Measurements from ENCODE around the gene SLC33A1. TPM values are rescaled to one million over a fixed set of nuclear protein-coding genes. Genes with fewer than 3 reads are reported as not detected.

SLC33A1 gene
- polyA plus RNA-seq, 1 donor from 2014 or later = 16.1 TPM

DNA sequence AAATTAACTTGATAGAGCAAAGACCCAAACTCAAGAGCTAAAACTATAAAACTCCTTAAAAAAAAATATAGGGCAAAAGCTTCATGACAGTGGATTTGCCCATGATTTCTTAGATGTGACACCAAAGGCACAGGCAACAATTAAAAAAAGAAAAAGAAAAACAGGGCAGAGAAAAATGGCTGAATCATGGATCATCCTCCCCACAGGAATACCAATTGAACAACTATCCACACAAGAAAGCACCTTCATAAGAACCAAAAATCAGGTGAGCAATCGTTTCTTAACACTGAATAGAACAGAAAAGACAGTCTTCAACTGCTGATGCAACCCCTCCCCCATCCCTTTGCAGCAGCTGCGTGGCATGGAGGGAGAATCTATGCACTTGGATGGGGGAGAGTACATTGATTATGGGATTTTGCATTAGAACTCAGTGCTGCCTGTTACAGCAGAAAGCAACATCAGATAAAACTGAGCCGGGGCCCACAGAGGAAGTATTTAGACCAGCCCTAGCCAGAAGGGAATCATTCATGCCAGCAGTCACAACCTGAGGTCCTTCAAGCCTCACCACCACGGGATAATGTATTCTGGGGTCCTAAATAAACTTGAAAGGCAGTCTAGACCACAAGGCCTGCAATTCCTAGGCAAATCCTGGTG lies 63.8 kb downstream of the SLC33A1 start:
- no peaks in the 10 kb centered on the region for H3K9me2 ChIP-seq (ENCODE audit: insufficient read depth, low read length)
- H3K4me2 ChIP-seq (ENCODE audit: low read length) = no peak overlapping the region
- no peaks in the 10 kb centered on the region for H3K27me3 ChIP-seq (ENCODE audit: insufficient read depth, low read depth, low read length)
- H3K27ac ChIP-seq (ENCODE audit: low read length) = no peak overlapping the region
- H3K4me3 ChIP-seq (ENCODE audit: low read length) = no peak overlapping the region
- H3F3A ChIP-seq (ENCODE audit: insufficient read depth, low read length, poor library complexity, severe bottlenecking) = no peaks in the 10 kb centered on the region
- H2AFZ ChIP-seq (ENCODE audit: low read depth, low read length) = no peak overlapping the region
- H4K20me1 ChIP-seq (ENCODE audit: insufficient read depth) = no peaks in the 10 kb centered on the region
- H3K9me3 ChIP-seq (ENCODE audit: low read length) = no peaks in the 10 kb centered on the region
- H3K79me2 ChIP-seq (replicated peaks; ENCODE audit: insufficient read depth, low read length) = no peaks in the 10 kb centered on the region
- TF ChIP-seq RAD21 (conservative IDR thresholded peaks at IDR 0.05) (no peak), POLR2AphosphoS5 (IDR thresholded peaks at IDR 0.05) (no peak), MXI1 (conservative IDR thresholded peaks at IDR 0.05; ENCODE audit: poor library complexity, severe bottlenecking) (no peak), EP300 (conservative IDR thresholded peaks at IDR 0.05; ENCODE audit: poor library complexity, severe bottlenecking) (no peak), SMC3 (conservative IDR thresholded peaks at IDR 0.05; ENCODE audit: poor library complexity) (no peak), TAF1 (IDR thresholded peaks at IDR 0.05; ENCODE audit: low read depth) (no peak), EZH2 (IDR thresholded peaks at IDR 0.05; ENCODE audit: borderline replicate concordance, insufficient read depth, low read length, poor library complexity, severe bottlenecking) (no peak)
- TF ChIP-seq, protein P1, sequence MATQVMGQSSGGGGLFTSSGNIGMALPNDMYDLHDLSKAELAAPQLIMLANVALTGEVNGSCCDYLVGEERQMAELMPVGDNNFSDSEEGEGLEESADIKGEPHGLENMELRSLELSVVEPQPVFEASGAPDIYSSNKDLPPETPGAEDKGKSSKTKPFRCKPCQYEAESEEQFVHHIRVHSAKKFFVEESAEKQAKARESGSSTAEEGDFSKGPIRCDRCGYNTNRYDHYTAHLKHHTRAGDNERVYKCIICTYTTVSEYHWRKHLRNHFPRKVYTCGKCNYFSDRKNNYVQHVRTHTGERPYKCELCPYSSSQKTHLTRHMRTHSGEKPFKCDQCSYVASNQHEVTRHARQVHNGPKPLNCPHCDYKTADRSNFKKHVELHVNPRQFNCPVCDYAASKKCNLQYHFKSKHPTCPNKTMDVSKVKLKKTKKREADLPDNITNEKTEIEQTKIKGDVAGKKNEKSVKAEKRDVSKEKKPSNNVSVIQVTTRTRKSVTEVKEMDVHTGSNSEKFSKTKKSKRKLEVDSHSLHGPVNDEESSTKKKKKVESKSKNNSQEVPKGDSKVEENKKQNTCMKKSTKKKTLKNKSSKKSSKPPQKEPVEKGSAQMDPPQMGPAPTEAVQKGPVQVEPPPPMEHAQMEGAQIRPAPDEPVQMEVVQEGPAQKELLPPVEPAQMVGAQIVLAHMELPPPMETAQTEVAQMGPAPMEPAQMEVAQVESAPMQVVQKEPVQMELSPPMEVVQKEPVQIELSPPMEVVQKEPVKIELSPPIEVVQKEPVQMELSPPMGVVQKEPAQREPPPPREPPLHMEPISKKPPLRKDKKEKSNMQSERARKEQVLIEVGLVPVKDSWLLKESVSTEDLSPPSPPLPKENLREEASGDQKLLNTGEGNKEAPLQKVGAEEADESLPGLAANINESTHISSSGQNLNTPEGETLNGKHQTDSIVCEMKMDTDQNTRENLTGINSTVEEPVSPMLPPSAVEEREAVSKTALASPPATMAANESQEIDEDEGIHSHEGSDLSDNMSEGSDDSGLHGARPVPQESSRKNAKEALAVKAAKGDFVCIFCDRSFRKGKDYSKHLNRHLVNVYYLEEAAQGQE (IDR thresholded peaks at IDR 0.05; ENCODE audit: borderline replicate concordance) = no peak
- TF ChIP-seq, protein P2, sequence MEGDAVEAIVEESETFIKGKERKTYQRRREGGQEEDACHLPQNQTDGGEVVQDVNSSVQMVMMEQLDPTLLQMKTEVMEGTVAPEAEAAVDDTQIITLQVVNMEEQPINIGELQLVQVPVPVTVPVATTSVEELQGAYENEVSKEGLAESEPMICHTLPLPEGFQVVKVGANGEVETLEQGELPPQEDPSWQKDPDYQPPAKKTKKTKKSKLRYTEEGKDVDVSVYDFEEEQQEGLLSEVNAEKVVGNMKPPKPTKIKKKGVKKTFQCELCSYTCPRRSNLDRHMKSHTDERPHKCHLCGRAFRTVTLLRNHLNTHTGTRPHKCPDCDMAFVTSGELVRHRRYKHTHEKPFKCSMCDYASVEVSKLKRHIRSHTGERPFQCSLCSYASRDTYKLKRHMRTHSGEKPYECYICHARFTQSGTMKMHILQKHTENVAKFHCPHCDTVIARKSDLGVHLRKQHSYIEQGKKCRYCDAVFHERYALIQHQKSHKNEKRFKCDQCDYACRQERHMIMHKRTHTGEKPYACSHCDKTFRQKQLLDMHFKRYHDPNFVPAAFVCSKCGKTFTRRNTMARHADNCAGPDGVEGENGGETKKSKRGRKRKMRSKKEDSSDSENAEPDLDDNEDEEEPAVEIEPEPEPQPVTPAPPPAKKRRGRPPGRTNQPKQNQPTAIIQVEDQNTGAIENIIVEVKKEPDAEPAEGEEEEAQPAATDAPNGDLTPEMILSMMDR (IDR thresholded peaks at IDR 0.05; ENCODE audit: poor library complexity, severe bottlenecking) = no peak
- H3K9ac ChIP-seq (ENCODE audit: low read length) = no peak overlapping the region
- no peaks in the 10 kb centered on the region for H3K36me3 ChIP-seq (ENCODE audit: insufficient read depth, low read length)

DNA sequence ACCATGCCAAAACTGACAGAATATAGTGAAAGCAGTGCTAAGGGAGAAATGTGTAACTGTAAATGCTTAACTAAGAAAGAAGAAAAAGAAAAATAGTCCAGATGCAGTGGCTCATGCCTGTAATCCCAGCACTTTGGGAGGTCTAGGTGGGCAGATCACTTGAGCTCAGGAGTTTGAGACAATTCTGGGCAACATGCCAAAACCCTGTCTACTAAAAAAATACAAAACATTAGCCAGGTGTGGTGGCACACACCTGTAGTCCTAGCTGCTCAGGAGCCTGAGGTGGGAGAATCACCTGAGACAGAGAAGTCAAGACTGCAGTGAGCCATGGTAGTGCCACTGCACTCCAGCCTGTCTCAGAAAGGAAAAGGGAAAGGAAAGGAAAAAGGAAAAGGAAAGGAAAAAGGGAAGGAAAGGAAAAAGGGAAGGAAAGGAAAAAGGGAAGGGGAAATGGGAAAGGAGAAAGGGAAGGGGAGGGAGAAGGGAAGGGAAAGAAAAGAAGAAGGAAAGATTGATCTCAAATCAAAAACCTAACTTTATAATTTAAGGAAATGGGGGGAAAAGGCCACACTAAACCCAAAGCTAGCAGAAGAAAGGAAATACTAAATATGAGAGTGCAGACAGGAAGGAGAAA lies 68.4 kb downstream of the SLC33A1 start:
- Histone ChIP-seq H3K36me3 (ENCODE audit: insufficient read depth, low read length) (no peaks in the 10 kb centered on the region), H2AFZ (ENCODE audit: low read depth, low read length) (no peak overlapping the region), H3K27me3 (ENCODE audit: insufficient read depth, low read depth, low read length) (no peaks in the 10 kb centered on the region), H3K9me2 (ENCODE audit: insufficient read depth, low read length) (no peaks in the 10 kb centered on the region), H3F3A (ENCODE audit: insufficient read depth, low read length, poor library complexity, severe bottlenecking) (no peaks in the 10 kb centered on the region), H3K79me2 (replicated peaks; ENCODE audit: insufficient read depth, low read length) (no peaks in the 10 kb centered on the region), H3K4me2 (ENCODE audit: low read length) (no peak overlapping the region), H4K20me1 (ENCODE audit: insufficient read depth) (no peaks in the 10 kb centered on the region), H3K4me3 (ENCODE audit: low read length) (no peak overlapping the region), H3K9ac (ENCODE audit: low read length) (no peak overlapping the region), H3K9me3 (ENCODE audit: low read length) (no peaks in the 10 kb centered on the region), H3K27ac (ENCODE audit: low read length) (no peak overlapping the region)
- TF ChIP-seq MXI1 (conservative IDR thresholded peaks at IDR 0.05; ENCODE audit: poor library complexity, severe bottlenecking) (no peak), RAD21 (conservative IDR thresholded peaks at IDR 0.05) (no peak), POLR2AphosphoS5 (IDR thresholded peaks at IDR 0.05) (no peak), EZH2 (IDR thresholded peaks at IDR 0.05; ENCODE audit: borderline replicate concordance, insufficient read depth, low read length, poor library complexity, severe bottlenecking) (no peak), EP300 (conservative IDR thresholded peaks at IDR 0.05; ENCODE audit: poor library complexity, severe bottlenecking) (no peak), TAF1 (IDR thresholded peaks at IDR 0.05; ENCODE audit: low read depth) (no peak), SMC3 (conservative IDR thresholded peaks at IDR 0.05; ENCODE audit: poor library complexity) (no peak)
- TF ChIP-seq, protein P2 (IDR thresholded peaks at IDR 0.05; ENCODE audit: poor library complexity, severe bottlenecking) = no peak
- TF ChIP-seq, protein P1 (IDR thresholded peaks at IDR 0.05; ENCODE audit: borderline replicate concordance) = no peak

Measured in neural cell (in vitro differentiated cells).